Omental fat pad (tissue), 4 donors: ENCODE results near the gene SMIM32. TPM values are rescaled to one million over a fixed set of nuclear protein-coding genes. Genes with fewer than 3 reads are reported as not detected.

Experiments used
- ATAC-seq: fragments of 150-250 bp; one replicate; pipeline ENCODE4 v1.9.1; 2016; ENCODE audit warnings: mild to moderate bottlenecking, moderate library complexity; ENCODE audit not compliant: low FRiP score
- DNase-seq: peaks from one replicate; pipeline ENCODE4 v3.0.0-alpha.2; 2019; ENCODE audit warnings: low spot score
- total RNA-seq, 4 donors: library from RNA; depleted of rRNA; stranded (reverse); fragments of >200 nt; gene quantifications; one replicate each; pipeline ENCODE4 v1.1.0, GENCODE V29; 2016
- TF ChIP-seq, protein P1 (sequence below), 3 donors: fragments of 450-650 bp; IDR thresholded peaks; one replicate each; pipeline ENCODE4 v1.5.1; 2016 to 2017; ENCODE audit warnings: antibody characterized with exemption in 3 of 3, mild to moderate bottlenecking in 3 of 3, moderate library complexity in 2 of 3

SMIM32 gene
- total RNA-seq, 4 donors from 2014 or later, result not detected

DNA sequence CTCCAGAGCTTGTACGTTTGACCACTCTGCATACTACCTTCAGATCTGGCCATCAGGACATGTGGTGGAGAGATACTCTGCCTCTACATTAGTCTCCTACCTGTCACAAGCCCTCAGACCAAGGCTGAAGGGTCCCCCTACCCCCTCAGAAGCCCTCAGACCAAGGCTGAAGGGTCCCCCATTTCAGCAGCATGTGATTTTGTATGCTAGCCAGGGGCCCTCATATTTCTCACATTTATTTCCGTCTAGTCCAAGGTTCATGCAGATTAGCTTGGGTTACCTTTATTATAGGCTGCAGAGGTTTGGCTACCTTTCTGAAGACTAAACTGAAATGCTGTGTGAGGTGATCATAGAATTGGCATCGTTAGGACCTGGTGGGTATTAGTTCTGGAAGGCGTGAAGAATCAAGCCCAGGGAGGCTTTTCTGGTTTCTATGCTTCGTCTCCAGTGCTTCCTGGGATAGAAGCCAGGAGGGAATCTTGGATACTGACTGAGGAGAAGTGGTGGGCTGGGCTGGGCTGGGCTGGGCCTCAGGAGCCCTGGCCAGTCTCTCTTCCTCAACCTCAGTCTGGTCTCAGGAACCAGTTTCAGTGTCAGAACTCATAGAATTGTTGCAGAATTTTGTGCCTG, 2.8 kb downstream of the SMIM32 start:
- DNase-seq, result no peak
- TF ChIP-seq, protein P1, sequence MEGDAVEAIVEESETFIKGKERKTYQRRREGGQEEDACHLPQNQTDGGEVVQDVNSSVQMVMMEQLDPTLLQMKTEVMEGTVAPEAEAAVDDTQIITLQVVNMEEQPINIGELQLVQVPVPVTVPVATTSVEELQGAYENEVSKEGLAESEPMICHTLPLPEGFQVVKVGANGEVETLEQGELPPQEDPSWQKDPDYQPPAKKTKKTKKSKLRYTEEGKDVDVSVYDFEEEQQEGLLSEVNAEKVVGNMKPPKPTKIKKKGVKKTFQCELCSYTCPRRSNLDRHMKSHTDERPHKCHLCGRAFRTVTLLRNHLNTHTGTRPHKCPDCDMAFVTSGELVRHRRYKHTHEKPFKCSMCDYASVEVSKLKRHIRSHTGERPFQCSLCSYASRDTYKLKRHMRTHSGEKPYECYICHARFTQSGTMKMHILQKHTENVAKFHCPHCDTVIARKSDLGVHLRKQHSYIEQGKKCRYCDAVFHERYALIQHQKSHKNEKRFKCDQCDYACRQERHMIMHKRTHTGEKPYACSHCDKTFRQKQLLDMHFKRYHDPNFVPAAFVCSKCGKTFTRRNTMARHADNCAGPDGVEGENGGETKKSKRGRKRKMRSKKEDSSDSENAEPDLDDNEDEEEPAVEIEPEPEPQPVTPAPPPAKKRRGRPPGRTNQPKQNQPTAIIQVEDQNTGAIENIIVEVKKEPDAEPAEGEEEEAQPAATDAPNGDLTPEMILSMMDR (IDR thresholded peaks at IDR 0.05), result no peak
- no peak for ATAC-seq

DNA sequence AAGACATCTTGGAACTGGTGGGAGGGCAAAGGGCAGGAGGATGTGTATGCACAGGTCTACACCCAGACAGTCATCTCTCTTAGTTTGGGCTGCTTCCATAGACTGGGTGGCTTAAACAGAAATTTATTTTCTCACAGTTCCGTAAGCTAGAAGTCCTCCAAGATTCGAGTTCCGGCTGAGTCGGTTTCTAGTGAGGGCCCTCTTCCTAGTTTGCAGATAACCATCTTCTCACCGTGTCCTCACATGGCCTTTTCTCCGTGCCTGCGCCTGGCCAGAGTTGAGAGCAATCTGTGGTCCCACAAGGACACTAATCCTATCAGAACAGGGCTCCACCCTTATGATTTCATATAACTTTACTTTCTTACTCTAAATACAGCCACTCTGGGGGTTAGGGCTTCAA, 4.1 kb downstream of the SMIM32 start:
- no peak for ATAC-seq
- no peak for DNase-seq
- TF ChIP-seq, protein P1 (IDR thresholded peaks at IDR 0.05), result no peak

DNA sequence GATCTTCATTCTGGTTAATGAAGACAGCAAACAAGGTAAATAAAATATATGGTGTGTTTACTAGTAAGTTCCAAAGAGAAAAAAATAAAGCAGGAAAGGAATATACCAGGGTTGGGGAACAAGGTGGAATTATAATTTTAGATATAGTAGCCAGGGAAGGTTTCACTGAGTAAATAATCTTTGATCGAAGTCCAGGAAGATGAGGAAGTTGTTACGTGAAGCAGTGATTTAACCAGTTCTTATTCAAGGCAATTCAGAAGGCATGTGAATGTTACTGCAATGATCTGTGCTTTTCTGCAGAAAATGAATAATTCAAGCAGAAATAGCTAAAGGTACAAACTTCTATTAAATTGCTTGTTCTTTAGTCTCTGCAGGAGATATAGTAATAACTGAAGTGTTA, 6.2 kb downstream of the SMIM32 start:
- TF ChIP-seq, protein P1 (IDR thresholded peaks at IDR 0.05), result no peak
- no peak for ATAC-seq
- DNase-seq, result no peak

DNA sequence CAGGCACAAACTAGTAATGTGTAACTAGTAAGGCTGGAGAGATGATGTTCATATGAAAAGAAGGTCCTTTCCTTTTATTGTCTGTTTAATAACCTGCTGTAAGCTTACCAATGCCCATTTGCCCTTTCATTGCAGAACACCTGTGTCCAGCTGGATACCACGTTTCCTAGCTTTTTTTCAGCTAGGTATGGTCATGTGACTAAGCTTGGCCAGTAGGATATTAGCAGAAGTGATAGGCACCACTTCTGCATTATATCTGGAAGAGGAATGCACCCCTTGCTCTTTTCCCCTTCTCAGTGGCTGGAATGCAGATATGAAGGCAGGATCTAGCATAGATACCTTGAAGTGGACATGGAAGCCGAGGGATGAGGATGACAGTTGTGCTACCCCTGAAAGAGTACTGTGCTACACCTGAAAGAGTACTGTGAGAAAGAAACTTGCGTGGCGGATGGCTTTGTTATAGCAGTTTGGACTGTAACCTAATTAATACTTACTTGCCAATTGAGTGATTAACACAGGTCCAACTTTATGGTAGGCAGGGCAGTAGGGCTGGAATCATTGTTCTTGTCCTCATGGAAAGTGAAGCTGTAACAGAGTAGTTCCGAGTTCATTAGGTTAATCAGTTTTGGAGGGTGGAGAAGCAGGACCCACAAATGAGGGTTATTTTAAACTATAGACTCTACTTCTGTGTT, 6.8 kb downstream of the SMIM32 start:
- TF ChIP-seq, protein P1 (IDR thresholded peaks at IDR 0.05), result no peak
- no peak for ATAC-seq
- no peak for DNase-seq

DNA sequence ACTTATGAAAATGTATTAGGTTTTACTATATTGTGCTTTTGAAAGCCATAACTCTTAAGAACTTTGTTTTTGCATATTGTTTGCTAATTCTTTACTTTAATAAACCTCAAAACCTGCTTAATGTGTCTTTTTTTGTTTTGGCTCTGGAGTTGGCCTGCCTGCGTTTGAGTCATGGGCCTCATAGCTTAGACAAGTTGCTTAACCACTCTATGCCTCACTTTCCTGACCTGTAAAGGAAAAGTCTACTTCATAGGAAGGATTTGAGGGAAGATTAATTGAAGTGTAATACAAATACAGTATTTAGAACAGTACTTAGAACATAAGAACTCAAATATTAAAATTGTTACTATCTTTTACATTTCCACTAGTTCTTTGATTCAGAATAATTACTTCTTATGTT, 10.3 kb downstream of the SMIM32 start:
- no peak for DNase-seq
- TF ChIP-seq, protein P1 (IDR thresholded peaks at IDR 0.05), result no peak
- no peak for ATAC-seq

DNA sequence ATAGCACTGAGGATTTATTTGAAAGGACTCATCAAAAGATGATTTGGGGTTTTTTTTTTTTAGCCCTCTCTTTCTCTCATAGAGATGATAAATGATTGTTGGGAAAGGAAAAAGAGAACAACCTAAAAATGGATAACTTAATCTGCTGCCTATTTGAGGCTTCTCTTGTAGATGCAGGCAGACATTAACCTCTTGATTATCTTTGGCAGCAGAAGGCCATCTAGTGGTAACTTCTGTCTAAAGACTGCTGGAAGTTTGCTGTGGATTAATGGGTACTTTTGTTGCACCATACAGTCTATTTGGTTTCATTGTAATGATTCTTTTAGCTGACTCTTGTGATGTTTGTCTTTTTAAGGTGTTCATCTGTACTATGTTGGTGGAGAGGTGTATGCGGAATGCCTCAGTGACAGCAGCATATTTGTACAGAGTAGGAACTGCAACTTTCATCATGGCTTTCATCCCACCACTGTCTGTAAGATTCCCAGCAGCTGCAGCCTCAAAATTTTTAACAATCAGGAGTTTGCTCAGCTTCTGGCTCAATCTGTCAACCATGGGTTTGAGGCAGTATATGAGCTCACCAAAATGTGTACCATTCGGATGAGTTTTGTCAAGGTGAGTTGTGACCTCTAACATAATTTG, 18.8 kb downstream of the SMIM32 start:
- TF ChIP-seq, protein P1 (IDR thresholded peaks at IDR 0.05), result no peak
- no peak for ATAC-seq
- DNase-seq, result no peak
